K562 (cell line): Measurements from ENCODE around the gene DTNB. TPM values are rescaled to one million over a fixed set of nuclear protein-coding genes. Genes with fewer than 3 reads are reported as not detected.
A peak's percentile ranks its signal among the peaks of the same experiment; 100 is the strongest.

Experiments used
- ARNT ChIP-seq, 2 experiments: fragments of 450-650 bp; IDR thresholded peaks; 2 replicates each; pipeline ENCODE4 v1.6.1; 2016; ENCODE audit warnings: mild to moderate bottlenecking in 1 of 2
- HLTF ChIP-seq: fragments of 450-650 bp; IDR thresholded peaks from 2 replicates; pipeline ENCODE4 v1.6.1; 2016
- MEIS2 ChIP-seq: fragments of 450-650 bp; IDR thresholded peaks from 2 replicates; pipeline ENCODE4 v1.6.1; 2014; ENCODE audit warnings: mild to moderate bottlenecking; ENCODE audit not compliant: partially characterized antibody
- MTA2 ChIP-seq: fragments of 450-650 bp; IDR thresholded peaks from 2 replicates; pipeline ENCODE4 v1.6.1; 2016; ENCODE audit warnings: low read depth
- NCOA2 ChIP-seq, 2 experiments: fragments of 450-650 bp; IDR thresholded peaks; 2 replicates each; pipeline ENCODE4 v1.6.1; 2018; ENCODE audit warnings: mild to moderate bottlenecking in 2 of 2, moderate library complexity in 1 of 2; ENCODE audit not compliant: partially characterized antibody in 2 of 2
- NFIC ChIP-seq: fragments of 450-650 bp; IDR thresholded peaks from 2 replicates; pipeline ENCODE4 v1.6.1; 2017; ENCODE audit warnings: mild to moderate bottlenecking, inconsistent platforms
- RBM25 ChIP-seq: fragments of 200-400 bp; formaldehyde crosslinking; IDR thresholded peaks from 2 replicates; pipeline ENCODE4 v1.6.1; 2018; ENCODE audit warnings: low read length, low read depth, moderate library complexity; ENCODE audit not compliant: severe bottlenecking
- SIX5 ChIP-seq, 2 experiments: IDR thresholded peaks; 2 replicates each; pipeline ENCODE4 v1.6.1; 2011; ENCODE audit warnings: low read length in 2 of 2, borderline replicate concordance in 1 of 2, low read depth in 1 of 2, mild to moderate bottlenecking in 1 of 2, moderate library complexity in 1 of 2; ENCODE audit not compliant: insufficient read depth in 1 of 2
- TBP ChIP-seq: optimal IDR thresholded peaks from 2 replicates; pipeline ENCODE3; 2011; ENCODE audit warnings: low read depth, low read length, improper control_type of control experiment
- ZBTB7A ChIP-seq: IDR thresholded peaks from 2 replicates; pipeline ENCODE4 v1.6.1; 2011; ENCODE audit warnings: low read depth, mild to moderate bottlenecking, low read length, moderate library complexity, borderline replicate concordance; ENCODE audit not compliant: control insufficient read depth
- ZNF644 ChIP-seq: fragments of 200-800 bp; sonication (Bioruptor generic); IDR thresholded peaks from 2 replicates; pipeline ENCODE4 v1.6.1; 2016; ENCODE audit warnings: low read depth, missing genetic modification characterization, missing compliant biosample characterization
- polyA plus RNA-seq, 8 experiments: library from polyadenylated mRNA; depleted of rRNA in 4 of 8; stranded (reverse) in 5 of 8; unstranded in 3 of 8; fragments of >200 nt; fragmentation: Nextera tagmentation in 2 of 8; fragmentation: Illumina TruSeq in 1 of 8; extraction: Ambion mirVana in 2 of 8; extraction: Trizol in 1 of 8; gene quantifications; 2 replicates each; pipeline versions ENCODE4 v1.2.1 to v1.2.3, GENCODE V29; 2011 to 2014; ENCODE audit warnings: inconsistent platforms in 1 of 8, missing spikeins in 1 of 8
- total RNA-seq, 7 experiments: library from RNA; depleted of rRNA in 6 of 7; stranded (reverse); fragments of >200 nt in 6 of 7; fragmentation: Illumina TruSeq in 2 of 7; extraction: Trizol in 2 of 7; gene quantifications; 2 replicates each; pipeline versions ENCODE4 v1.2.1 to v1.2.3, GENCODE V29; 2011 to 2021; ENCODE audit warnings: low replicate concordance in 1 of 7
- TF ChIP-seq, protein P1 (sequence below), 3 experiments: IDR thresholded peaks in 2 of 3; conservative IDR thresholded peaks in 1 of 3; 2 replicates each; pipeline ENCODE4 v1.5.1; 2011 to 2012; ENCODE audit warnings: low read length in 3 of 3, mild to moderate bottlenecking in 3 of 3, control low read depth in 2 of 3, improper control_type of control experiment in 1 of 3, inconsistent platforms in 1 of 3, low read depth in 1 of 3, mixed read lengths in 1 of 3, moderate library complexity in 1 of 3; ENCODE audit not compliant: insufficient read depth in 2 of 3
- TF ChIP-seq, protein P2 (sequence below): fragments of 250-450 bp; sonication (Bioruptor Pico); IDR thresholded peaks from 2 replicates; pipeline ENCODE4 v1.8.0; 2021; ENCODE audit warnings: mild to moderate bottlenecking, moderate library complexity
- TF ChIP-seq, protein P3 (sequence below): fragments of 250-450 bp; sonication (Bioruptor Pico); IDR thresholded peaks from 2 replicates; pipeline ENCODE4 v1.8.0; 2021; ENCODE audit warnings: moderate library complexity, mild to moderate bottlenecking, inconsistent platforms
- TF ChIP-seq, protein P4 (sequence below): fragments of 450-650 bp; IDR thresholded peaks from 2 replicates; pipeline ENCODE4 v1.6.1; 2016
- TF ChIP-seq, protein P5 (sequence below): fragments of 450-650 bp; IDR thresholded peaks from 2 replicates; pipeline ENCODE4 v1.6.1; 2016; ENCODE audit warnings: low read depth

The DTNB gene
- total and polyA plus RNA-seq, 9 of the 15 experiments (the other 6 are each of a cell fraction or from before 2014, with no cell fraction given): 0.18 to 2.0 (median 0.77) TPM; not detected in 2

DNA sequence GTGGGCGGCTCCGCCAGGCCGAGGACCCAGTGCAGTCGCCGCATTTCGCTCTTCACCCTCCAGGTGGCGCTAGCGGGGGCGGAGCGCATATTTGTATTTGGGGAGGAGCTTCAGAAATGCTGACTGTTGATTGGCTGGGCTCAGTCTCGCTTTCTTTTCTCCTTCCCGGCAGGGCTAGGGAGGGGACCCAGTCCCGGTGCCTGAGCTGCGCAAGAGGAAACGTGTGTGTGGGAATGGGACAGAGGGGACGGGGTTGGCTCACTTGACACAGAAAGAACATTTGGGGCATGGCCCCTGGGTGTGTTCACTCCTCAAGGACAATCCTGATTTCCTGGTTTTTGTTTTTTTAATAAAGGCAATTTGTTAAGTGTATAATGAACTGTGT is 311.3 kb downstream of the DTNB start (continued):
- TF ChIP-seq, protein P1, sequence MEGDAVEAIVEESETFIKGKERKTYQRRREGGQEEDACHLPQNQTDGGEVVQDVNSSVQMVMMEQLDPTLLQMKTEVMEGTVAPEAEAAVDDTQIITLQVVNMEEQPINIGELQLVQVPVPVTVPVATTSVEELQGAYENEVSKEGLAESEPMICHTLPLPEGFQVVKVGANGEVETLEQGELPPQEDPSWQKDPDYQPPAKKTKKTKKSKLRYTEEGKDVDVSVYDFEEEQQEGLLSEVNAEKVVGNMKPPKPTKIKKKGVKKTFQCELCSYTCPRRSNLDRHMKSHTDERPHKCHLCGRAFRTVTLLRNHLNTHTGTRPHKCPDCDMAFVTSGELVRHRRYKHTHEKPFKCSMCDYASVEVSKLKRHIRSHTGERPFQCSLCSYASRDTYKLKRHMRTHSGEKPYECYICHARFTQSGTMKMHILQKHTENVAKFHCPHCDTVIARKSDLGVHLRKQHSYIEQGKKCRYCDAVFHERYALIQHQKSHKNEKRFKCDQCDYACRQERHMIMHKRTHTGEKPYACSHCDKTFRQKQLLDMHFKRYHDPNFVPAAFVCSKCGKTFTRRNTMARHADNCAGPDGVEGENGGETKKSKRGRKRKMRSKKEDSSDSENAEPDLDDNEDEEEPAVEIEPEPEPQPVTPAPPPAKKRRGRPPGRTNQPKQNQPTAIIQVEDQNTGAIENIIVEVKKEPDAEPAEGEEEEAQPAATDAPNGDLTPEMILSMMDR (IDR thresholded peaks at IDR 0.05 in 2 of 3, conservative IDR thresholded peaks at IDR 0.05 in 1 of 3; ENCODE audit: insufficient read depth in 2 of 3, low read depth in 1 of 3, low read length in 3 of 3): peak; percentile 86 to 98 (median 94)
- TF ChIP-seq, protein P2, sequence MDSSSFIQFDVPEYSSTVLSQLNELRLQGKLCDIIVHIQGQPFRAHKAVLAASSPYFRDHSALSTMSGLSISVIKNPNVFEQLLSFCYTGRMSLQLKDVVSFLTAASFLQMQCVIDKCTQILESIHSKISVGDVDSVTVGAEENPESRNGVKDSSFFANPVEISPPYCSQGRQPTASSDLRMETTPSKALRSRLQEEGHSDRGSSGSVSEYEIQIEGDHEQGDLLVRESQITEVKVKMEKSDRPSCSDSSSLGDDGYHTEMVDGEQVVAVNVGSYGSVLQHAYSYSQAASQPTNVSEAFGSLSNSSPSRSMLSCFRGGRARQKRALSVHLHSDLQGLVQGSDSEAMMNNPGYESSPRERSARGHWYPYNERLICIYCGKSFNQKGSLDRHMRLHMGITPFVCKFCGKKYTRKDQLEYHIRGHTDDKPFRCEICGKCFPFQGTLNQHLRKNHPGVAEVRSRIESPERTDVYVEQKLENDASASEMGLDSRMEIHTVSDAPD (CRISPR knock-in tag): no peak
- no peak for TF ChIP-seq NCOA2 (IDR thresholded peaks at IDR 0.05; ENCODE audit: partially characterized antibody in 2 of 2)
- TF ChIP-seq TBP: peak; percentile 89
- TF ChIP-seq, protein P3, sequence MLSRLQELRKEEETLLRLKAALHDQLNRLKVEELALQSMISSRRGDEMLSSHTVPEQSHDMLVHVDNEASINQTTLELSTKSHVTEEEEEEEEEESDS (CRISPR knock-in tag): no peak
- TF ChIP-seq SIX5 (IDR thresholded peaks at IDR 0.05; ENCODE audit: borderline replicate concordance in 1 of 2, insufficient read depth in 1 of 2, low read depth in 1 of 2, low read length in 2 of 2): no peak
- TF ChIP-seq, protein P4, sequence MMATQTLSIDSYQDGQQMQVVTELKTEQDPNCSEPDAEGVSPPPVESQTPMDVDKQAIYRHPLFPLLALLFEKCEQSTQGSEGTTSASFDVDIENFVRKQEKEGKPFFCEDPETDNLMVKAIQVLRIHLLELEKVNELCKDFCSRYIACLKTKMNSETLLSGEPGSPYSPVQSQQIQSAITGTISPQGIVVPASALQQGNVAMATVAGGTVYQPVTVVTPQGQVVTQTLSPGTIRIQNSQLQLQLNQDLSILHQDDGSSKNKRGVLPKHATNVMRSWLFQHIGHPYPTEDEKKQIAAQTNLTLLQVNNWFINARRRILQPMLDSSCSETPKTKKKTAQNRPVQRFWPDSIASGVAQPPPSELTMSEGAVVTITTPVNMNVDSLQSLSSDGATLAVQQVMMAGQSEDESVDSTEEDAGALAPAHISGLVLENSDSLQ: peak; percentile 64
- peak; percentile 41; the same call in 1 of the 2 replicates for TF ChIP-seq ZBTB7A
- TF ChIP-seq ZNF644: no peak
- no peak for TF ChIP-seq MTA2
- no peak for TF ChIP-seq ARNT (IDR thresholded peaks at IDR 0.05)
- no peak for TF ChIP-seq NFIC
- no peak for TF ChIP-seq RBM25
- TF ChIP-seq MEIS2: peak; percentile 56
- TF ChIP-seq, protein P5, sequence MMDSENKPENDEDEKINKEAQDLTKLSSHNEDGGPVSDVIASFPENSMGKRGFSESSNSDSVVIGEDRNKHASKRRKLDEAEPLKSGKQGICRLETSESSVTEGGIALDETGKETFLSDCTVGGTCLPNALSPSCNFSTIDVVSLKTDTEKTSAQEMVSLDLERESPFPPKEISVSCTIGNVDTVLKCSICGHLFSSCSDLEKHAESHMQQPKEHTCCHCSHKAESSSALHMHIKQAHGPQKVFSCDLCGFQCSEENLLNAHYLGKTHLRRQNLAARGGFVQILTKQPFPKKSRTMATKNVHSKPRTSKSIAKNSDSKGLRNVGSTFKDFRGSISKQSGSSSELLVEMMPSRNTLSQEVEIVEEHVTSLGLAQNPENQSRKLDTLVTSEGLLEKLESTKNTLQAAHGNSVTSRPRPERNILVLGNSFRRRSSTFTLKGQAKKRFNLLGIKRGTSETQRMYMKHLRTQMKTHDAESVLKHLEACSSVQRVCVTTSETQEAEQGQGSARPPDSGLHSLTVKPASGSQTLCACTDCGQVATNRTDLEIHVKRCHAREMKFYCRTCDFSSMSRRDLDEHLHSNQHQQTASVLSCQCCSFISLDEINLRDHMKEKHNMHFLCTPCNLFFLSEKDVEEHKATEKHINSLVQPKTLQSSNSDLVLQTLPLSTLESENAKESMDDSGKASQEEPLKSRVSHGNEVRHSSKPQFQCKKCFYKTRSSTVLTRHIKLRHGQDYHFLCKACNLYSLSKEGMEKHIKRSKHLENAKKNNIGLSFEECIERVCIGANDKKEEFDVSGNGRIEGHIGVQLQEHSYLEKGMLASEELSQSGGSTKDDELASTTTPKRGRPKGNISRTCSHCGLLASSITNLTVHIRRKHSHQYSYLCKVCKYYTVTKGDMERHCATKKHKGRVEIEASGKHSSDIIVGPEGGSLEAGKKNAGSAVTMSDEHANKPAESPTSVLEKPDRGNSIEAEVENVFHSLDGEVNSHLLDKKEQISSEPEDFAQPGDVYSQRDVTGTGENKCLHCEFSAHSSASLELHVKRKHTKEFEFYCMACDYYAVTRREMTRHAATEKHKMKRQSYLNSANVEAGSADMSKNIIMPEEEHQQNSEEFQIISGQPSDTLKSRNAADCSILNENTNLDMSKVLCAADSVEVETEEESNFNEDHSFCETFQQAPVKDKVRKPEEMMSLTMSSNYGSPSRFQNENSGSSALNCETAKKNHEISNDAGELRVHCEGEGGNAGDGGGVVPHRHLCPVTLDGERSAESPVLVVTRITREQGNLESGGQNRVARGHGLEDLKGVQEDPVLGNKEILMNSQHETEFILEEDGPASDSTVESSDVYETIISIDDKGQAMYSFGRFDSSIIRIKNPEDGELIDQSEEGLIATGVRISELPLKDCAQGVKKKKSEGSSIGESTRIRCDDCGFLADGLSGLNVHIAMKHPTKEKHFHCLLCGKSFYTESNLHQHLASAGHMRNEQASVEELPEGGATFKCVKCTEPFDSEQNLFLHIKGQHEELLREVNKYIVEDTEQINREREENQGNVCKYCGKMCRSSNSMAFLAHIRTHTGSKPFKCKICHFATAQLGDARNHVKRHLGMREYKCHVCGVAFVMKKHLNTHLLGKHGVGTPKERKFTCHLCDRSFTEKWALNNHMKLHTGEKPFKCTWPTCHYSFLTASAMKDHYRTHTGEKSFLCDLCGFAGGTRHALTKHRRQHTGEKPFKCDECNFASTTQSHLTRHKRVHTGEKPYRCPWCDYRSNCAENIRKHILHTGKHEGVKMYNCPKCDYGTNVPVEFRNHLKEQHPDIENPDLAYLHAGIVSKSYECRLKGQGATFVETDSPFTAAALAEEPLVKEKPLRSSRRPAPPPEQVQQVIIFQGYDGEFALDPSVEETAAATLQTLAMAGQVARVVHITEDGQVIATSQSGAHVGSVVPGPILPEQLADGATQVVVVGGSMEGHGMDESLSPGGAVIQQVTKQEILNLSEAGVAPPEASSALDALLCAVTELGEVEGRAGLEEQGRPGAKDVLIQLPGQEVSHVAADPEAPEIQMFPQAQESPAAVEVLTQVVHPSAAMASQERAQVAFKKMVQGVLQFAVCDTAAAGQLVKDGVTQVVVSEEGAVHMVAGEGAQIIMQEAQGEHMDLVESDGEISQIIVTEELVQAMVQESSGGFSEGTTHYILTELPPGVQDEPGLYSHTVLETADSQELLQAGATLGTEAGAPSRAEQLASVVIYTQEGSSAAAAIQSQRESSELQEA: no peak
- TF ChIP-seq HLTF: no peak
